ENCODE results near the gene RPLP2.

Gene RPLP2

GRCh38 chr11:803770-804598 lies 5.8 kb upstream of the RPLP2 start:
- DNase-seq (ENCODE audit: low read depth in 2 of 2): no peak

DNA sequence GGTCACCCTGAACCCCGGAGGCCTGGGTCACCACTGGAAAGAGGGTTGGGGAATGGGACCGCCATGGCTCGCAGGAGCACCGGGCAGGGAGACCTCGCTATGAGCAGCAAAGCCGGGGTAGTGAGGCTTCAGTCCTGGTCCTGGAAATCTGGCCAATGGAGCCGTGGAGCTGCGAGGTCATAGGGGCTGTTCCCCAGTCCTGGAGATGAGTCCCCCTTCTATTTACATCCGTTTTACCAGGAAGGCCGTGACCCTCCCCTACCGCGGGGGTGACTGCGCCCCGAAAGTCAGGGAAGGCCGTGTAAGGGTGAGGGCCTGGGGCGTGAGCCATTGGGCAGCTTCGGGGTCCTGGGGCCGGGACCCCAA lies 5.2 kb upstream of the RPLP2 start:
- no peak for DNase-seq (ENCODE audit: low read depth in 2 of 2)

DNA sequence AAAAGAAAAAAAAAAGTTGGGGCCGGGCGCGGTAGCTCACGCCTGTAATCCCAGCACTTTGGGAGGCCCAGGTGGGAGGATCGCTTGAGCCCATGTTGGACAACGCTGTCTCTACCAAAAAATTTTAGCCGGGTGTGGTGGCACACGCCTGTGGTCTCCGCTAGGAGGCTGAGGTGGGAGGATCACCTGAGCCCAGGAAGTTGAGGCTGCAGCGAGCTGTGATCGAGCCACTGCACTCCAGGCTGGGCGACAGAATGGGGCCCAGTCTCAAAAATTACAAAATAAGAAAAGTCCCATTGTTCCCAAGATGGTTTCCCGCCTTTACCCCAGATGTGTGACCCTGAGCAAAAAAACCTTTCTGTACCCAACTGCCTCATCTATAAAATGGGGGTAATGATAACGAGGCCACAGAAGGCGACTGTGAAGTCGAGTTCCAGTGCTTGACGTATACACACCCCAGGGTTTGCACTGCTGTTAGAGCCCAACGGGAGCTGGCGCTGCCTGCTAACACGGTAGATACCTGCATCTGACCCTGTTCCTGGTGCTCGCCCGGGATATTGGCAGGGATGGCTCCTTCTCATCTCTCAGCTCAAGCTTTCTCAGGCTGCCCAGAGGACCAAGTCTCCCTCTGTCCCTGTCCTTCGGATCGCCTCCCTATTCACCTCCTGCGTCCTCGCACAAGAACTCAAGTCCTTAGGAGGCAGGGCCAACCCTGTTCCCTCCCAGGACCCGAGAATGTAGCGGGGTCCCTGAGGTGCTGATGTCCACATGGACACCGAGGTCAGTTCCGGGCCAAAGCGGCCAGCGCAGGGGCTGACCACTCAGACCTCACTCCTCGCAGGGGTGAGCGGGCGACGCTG lies 1.1 kb upstream of the RPLP2 start:
- DNase-seq (ENCODE audit: low read depth in 2 of 2): no peak

- no peak for DNase-seq (ENCODE audit: low read depth in 2 of 2)
These were observed 337 bp downstream of the RPLP2 start for GRCh38 chr11:810040-810567.

DNA sequence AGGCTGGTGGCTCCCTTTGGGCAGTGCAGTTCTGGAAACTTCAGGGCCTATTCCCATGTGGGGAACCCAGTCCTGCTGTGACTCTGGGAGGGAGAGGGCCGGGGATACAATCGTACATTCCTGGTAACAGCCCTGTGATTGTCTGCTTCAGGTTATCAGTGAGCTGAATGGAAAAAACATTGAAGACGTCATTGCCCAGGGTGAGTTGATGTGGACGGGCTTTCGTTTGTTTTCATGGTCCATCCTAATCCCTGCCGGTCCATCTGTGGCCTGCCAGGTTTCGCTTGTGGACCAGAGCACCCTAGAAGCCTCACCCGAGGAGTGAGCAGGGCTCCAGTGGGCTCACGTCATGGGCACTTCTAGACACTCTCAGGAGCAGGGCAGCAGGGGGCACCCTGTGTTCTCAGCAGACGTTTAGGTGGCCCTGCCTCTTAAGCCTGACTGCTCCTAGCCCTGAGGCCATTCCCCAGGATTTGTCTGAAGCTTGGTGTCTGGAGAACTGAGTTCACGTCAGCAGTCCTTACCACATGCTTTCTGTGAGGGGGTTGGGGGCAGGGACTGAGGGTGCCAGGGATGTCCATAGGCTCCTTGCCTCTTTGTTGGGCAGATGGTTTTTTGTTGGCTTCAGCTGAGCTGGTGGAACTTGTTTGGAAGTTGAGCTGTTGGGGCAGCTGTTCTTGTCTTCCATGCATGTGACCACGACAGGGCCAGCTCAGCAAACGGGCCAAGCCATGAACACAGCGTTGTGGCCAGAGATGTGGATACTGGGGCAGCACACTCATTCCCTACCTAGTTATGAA lies 1.9 kb downstream of the RPLP2 start:
- DNase-seq (ENCODE audit: low read depth in 2 of 2): no peak

DNA sequence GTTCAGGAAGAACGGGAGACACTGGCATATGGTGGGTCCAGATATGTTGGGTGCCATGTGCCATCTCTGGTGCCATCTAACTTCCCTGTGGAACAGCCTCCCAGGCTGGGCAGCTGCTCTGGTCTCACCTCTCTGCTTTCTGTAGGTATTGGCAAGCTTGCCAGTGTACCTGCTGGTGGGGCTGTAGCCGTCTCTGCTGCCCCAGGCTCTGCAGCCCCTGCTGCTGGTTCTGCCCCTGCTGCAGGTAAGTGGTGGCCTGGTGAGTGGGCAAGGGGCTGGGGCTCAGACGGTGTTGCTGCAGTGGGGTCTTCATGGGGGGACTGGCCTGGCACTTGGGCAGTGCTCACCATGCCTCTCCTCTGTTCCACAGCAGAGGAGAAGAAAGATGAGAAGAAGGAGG lies 2.6 kb downstream of the RPLP2 start:
- DNase-seq (ENCODE audit: low read depth in 2 of 2): no peak

GRCh38 chr11:813072-813455 lies 3.3 kb downstream of the RPLP2 start:
- no peak for DNase-seq (ENCODE audit: low read depth in 2 of 2)

GRCh38 chr11:813456-814096 lies 3.8 kb downstream of the RPLP2 start:
- no peak for DNase-seq (ENCODE audit: low read depth in 2 of 2)

DNA sequence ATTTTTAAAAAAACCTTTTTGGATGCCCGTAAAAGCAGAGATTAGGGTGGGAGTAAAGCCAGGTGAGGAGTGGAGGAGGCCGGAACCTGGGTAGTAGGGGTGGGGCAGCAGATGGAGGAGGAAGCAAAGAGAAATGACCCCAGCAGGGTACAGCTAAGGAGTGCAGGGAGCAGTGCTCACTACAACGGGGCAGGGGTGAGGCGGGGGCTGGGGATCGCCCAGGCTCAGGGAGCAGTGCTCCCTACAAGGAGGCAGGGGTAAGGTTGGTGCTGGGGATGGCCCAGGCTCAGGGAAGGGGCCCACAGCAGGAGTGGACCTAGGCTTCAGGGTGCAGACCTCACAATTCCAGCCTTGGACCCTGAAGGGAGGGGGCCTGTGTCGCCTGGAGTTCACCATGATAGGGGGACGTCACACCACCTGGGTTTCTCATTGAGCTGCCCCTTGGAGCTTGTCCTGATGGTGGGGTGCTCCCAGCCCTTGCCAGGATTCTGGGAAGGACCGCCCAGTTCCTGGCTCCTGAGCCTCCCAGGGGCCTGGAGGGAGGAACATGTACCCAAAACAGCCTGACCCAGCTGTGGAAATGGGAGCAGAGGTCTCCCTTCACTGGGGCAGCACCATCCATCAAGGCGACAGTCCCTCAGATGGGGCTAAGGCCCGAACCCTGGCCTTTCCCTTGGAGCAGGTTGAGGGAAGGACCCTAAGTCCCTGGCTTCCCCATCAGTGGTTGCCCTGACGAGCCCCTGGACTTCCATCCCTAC lies 6.1 kb downstream of the RPLP2 start:
- DNase-seq (ENCODE audit: low read depth in 2 of 2): no peak

- DNase-seq (ENCODE audit: low read depth in 2 of 2): no peak
These were observed 6.6 kb downstream of the RPLP2 start for GRCh38 chr11:816433-816779.

- no peak for DNase-seq (ENCODE audit: low read depth in 2 of 2)
These were observed 8.8 kb downstream of the RPLP2 start, which contains the start of gene PNPLA2 for GRCh38 chr11:818396-819128. Gene PNPLA2 (plus strand): TSS chr11:818914. CDS start chr11:819719, 805 bp downstream.

- peak; percentile 91 to 94 for DNase-seq (ENCODE audit: low read depth in 2 of 2)
These were observed 9.6 kb downstream of the RPLP2 start for GRCh38 chr11:819129-819931.

DNA sequence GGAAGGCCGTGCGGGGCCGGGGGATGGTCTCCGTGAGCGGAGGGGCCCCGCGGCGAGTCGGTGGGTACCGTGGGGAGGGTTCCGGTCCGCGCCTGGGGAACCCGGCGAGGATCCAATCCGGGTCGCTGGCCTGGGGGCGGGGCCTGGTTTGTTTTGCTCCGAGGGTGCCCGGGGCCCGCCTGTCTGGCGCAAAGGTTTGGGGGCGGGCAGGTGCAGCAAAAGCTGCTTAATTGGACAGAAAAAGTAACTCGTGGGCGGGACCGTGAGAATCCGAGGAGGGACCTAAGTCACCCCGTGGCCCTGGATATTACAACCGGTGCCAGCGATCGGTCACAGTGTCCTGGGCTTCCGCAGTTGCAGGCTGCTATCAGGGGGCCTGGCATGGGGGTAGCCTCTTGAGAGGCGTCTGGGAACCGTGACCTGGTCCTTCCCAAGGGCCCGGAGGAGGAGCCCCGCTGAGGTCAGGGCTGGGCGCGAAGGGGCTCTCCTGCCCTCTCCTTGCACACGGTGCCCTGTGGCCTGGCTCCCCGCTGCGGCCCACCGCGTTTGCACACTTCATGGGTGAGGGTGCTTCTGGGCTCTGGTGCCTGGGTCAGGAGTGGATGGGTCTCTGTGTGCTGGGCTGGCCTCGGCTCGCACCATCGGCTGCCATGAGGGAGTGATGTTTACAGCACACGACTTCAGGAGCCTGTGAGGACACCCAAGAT lies 10.3 kb downstream of the RPLP2 start:
- DNase-seq (ENCODE audit: low read depth in 2 of 2): peak; percentile 78 to 86

- no peak for DNase-seq (ENCODE audit: low read depth in 2 of 2)
These were observed 11.1 kb downstream of the RPLP2 start for GRCh38 chr11:820655-821511.

GRCh38 chr11:821512-822371 lies 12.0 kb downstream of the RPLP2 start:
- no peak for DNase-seq (ENCODE audit: low read depth in 2 of 2)

- no peak for DNase-seq (ENCODE audit: low read depth in 2 of 2)
These were observed 13.9 kb downstream of the RPLP2 start for GRCh38 chr11:823441-824291.
